Epithelial cell of proximal tubule (primary cell): ENCODE data around the gene SIK3. TPM values are rescaled to one million over a fixed set of nuclear protein-coding genes. Genes with fewer than 3 reads are reported as not detected.

ENCODE experiments used
- DNase-seq: peaks from one replicate; pipeline ENCODE4 v3.0.0-alpha.2; 2011; ENCODE audit warnings: low read depth
- H3K4me3 ChIP-seq: 2 replicates; pipeline ENCODE4 v1.5.1; 2011; ENCODE audit warnings: low read depth, mild to moderate bottlenecking, low read length
- total RNA-seq: library from RNA; depleted of rRNA; stranded (reverse); fragments of >200 nt; gene quantifications from 2 replicates; pipeline ENCODE4 v1.2.3, GENCODE V29; 2015
- TF ChIP-seq, protein P1 (sequence below): conservative IDR thresholded peaks from 2 replicates; pipeline ENCODE4 v1.5.1; 2012; ENCODE audit warnings: low read depth, mild to moderate bottlenecking, low read length

SIK3 gene
- total RNA-seq, 1 donor from 2014 or later = 17.6 TPM

DNA sequence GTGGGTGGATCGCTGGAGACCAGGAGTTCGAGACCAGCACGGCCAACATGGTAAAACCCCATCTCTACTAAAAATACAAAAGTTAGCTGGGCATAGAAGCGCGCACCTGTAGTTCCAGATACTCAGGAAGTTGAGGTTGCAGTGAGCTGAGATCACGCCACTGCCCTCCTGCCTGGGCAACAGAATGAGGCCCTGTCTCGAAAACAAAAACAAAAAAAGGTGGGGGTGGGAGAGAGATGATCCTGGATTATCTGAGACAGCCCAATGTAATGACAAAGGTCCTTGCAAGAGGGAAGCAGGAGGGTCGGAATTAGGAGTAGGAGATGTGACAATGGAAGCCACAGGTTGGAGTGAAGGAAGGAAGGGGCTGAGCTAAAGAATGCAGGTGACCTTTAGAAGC, 173.2 kb downstream of the SIK3 start:
- no peak for DNase-seq
- no peak overlapping the region for H3K4me3 ChIP-seq
- TF ChIP-seq, protein P1, sequence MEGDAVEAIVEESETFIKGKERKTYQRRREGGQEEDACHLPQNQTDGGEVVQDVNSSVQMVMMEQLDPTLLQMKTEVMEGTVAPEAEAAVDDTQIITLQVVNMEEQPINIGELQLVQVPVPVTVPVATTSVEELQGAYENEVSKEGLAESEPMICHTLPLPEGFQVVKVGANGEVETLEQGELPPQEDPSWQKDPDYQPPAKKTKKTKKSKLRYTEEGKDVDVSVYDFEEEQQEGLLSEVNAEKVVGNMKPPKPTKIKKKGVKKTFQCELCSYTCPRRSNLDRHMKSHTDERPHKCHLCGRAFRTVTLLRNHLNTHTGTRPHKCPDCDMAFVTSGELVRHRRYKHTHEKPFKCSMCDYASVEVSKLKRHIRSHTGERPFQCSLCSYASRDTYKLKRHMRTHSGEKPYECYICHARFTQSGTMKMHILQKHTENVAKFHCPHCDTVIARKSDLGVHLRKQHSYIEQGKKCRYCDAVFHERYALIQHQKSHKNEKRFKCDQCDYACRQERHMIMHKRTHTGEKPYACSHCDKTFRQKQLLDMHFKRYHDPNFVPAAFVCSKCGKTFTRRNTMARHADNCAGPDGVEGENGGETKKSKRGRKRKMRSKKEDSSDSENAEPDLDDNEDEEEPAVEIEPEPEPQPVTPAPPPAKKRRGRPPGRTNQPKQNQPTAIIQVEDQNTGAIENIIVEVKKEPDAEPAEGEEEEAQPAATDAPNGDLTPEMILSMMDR = no peak

DNA sequence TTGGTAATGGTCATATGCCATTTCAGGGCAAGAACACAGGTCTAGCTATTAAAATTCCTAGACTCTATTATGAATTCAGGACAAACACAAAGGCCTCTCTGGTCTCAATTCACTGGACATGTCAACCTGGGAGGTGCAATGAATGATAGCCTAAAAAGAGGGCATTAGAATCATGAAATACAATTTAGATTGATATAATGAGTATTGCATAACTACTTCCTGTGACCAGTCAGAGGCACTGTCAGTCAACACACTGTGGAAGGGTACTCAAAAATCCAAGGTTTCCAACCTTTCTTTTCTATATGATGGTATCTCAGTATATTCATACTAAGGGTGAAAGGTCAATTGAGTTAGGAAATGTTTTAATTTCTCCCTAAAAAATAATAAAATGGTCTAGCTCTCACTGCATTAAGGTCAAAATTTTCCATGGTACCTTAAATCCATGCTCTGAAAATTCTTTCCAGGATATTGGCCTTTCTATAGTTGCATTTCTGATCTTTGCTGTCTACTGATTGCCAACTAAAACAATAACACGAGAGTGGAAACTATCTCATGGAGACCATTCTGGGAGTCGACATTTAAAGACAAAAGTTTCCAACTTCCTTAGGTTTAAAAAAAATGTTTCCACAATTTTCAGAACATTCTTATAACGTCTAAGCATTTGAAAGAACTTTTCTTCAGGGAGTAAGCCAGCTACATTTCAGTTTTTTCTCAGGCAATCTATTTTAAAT, 179.1 kb downstream of the SIK3 start:
- TF ChIP-seq, protein P1 = no peak
- no peak for DNase-seq

DNA sequence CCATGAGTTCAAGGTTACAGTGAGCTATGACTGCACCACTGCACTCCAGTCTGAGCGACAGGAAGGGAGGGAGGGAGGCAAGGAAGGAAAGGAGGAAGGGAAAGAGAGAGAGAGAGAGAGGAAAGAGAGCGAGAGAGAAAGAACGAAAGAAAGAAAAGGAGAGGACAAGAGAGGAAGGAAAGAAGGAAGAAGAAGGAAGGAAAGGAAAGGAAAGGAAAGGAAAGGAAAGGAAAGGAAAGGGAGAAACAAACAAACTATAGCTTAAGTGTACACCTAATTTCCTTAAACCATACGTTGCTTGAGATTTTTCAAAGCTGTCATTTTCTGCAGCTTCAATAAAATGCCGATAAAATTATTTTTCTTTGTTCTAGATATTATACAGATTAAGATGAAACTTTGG, 180.6 kb downstream of the SIK3 start:
- no peak for DNase-seq
- TF ChIP-seq, protein P1 = no peak
- no peak overlapping the region for H3K4me3 ChIP-seq

More for the DNA sequence above, 179.1 kb downstream of the SIK3 start:
- no peak overlapping the region for H3K4me3 ChIP-seq

DNA sequence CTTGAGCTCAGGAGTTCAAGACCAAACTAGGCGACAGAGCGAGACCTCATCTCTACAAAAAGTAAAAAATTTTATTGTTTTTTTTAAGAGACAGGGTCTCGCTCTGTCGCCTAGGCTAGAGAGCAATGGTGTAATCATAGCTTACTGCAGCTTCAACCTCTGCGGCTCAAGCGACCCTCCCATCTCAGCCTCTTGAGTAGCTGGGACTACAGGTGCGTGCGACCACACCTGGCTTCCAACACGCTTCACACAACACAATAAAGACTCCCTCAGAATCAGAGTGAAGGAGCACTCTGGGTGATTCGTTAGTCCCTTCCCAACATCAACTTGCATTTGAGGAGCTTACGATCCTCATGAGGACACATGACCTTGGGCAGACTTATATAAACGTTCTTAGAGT, 181.3 kb downstream of the SIK3 start:
- no peak for DNase-seq
- H3K4me3 ChIP-seq = no peak overlapping the region
- TF ChIP-seq, protein P1 = no peak

DNA sequence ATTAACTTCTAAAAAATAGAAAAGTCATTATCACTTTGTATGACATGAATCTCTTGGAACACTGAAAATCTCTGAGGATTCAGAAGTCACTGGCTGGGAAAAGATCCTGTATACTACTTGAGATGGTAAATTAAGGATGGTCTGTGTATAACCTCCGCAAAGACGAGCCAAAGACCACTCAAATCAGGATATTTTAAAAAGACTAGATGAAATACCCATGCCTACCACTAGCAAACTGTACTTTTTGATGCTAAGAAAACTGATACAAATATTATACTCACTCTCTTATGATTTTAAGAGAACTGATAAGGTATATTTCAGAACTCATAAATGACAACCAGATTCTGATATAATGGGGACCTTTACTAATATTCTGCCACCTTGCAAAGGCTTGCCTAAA, 182.2 kb downstream of the SIK3 start:
- H3K4me3 ChIP-seq = no peak overlapping the region
- TF ChIP-seq, protein P1 = peak; percentile 5
- no peak for DNase-seq

DNA sequence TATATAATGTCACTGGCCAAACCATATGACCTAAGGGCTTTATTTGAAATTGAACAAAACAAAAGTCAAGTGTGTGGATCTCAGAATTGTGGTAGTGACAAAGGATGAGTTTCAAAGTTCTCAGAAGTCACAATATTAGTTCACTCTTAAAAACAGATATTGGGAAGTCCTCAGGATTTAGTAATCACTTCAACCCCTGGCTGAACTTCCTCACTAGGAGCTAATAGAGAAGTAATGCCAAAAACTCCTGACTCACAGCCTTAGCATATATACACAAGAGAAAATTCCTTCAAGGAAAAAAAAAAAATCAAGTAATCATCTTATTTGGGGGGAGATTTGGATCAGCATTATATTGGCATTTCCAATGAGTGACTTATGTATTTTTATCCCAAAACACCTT, 185.2 kb downstream of the SIK3 start:
- no peak for DNase-seq
- H3K4me3 ChIP-seq = no peak overlapping the region
- TF ChIP-seq, protein P1 = no peak
